Retinal pigment epithelial cell (primary cell): Measurements from ENCODE around the gene WASHC4.
"Not testable (repeated sequence)": the region's sequence is repeated elsewhere in the genome, so short reads cannot be mapped to it uniquely, and the experiment has no call there.

Experiments used
- DNase-seq: peaks from one replicate; pipeline ENCODE4 v3.0.0-alpha.2; 2010; ENCODE audit warnings: low read depth
- H3K4me3 ChIP-seq: 2 replicates; pipeline ENCODE4 v1.5.1; 2011; ENCODE audit warnings: mild to moderate bottlenecking, low read length, control low read depth, moderate library complexity
- TF ChIP-seq, protein P1 (sequence below): conservative IDR thresholded peaks from 2 replicates; pipeline ENCODE4 v1.5.1; 2011; ENCODE audit warnings: low read depth, low read length, control low read depth, inconsistent platforms

The WASHC4 gene

DNA sequence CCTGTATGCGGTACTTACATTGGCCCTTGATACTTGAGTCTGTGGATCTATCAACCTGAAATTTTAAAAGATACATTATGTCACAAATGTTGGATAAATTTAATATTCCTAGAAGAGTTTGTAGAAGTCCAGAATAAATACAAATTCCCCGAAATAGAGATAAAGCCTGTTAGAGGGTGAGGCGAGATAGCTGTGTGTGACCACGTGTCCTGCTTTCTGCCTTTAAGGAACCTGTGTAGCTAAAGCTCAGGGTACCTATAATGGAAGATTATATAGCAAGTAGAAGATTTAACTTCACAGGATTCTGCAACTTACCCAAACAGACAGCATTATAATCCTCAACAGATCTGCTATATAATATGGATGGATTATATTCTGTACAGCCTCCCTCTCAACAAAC lies 69.7 kb downstream of the WASHC4 start:
- TF ChIP-seq, protein P1, sequence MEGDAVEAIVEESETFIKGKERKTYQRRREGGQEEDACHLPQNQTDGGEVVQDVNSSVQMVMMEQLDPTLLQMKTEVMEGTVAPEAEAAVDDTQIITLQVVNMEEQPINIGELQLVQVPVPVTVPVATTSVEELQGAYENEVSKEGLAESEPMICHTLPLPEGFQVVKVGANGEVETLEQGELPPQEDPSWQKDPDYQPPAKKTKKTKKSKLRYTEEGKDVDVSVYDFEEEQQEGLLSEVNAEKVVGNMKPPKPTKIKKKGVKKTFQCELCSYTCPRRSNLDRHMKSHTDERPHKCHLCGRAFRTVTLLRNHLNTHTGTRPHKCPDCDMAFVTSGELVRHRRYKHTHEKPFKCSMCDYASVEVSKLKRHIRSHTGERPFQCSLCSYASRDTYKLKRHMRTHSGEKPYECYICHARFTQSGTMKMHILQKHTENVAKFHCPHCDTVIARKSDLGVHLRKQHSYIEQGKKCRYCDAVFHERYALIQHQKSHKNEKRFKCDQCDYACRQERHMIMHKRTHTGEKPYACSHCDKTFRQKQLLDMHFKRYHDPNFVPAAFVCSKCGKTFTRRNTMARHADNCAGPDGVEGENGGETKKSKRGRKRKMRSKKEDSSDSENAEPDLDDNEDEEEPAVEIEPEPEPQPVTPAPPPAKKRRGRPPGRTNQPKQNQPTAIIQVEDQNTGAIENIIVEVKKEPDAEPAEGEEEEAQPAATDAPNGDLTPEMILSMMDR = no peak
- no peak for DNase-seq
- no peak overlapping the region for H3K4me3 ChIP-seq

GRCh38 chr12:105179114-105179513 lies 71.6 kb downstream of the WASHC4 start:
- H3K4me3 ChIP-seq, DNase-seq: not testable (repeated sequence)

- H3K4me3 ChIP-seq, DNase-seq: not testable (repeated sequence)
Measured at GRCh38 chr12:105183406-105183805, 75.9 kb downstream of the WASHC4 start.

DNA sequence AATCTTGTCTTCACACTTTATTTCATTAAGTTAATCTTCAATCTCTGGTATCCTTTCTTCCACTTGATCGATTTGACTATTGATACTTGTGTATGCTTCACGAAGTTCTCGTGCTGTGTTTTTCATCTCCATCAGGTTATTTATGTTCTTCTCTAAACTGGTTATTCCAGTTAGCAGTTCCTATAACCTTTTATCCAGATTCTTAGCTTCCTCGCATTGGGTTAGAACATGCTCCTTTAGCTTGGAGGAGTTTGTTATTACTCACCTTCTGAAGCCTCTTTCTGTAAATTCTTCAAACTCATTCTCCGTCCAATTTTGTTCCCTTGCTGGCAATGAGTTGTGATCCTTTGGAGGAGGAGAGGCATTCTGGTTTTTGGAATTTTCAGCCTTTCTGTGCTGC lies 76.4 kb downstream of the WASHC4 start:
- DNase-seq, H3K4me3 ChIP-seq: not testable (repeated sequence)

DNA sequence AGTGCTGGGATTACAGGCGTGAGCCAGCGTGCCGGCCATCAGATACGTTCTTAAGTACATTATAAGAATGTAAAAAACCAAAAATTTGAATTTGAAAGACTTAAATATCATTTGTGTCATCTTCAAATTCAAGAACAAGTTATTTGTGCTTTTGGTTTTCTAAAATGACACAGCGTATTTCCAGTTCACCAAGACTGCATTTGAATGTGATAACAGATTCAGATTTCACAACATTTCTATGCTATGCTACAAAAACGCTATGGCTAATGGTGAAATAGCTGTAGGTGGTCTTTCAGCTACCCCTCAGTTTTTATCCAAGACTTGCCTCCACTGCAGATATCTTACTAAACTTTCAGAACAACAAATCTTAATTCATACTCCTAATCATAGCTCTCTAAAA lies 81.8 kb downstream of the WASHC4 start:
- no peak overlapping the region for H3K4me3 ChIP-seq
- TF ChIP-seq, protein P1 = no peak
- DNase-seq = no peak

DNA sequence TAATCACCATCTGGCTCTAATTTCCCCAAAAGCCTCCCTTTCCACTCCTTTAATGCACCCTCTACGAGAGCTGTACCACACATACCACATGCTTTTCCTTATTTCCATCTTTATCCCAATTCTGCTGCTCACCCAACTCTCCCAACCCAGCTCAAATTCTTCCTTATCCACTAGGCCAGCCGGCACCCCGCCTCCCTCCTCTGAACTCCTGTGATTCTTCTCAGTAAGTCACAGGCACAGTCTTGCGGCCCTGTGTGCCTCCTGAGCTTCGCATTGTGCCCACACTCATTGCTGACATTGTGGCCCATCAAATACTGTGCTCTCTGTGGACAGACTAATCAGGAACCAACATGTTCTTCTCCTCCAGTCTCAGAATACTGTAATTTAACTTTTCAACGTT lies 83.0 kb downstream of the WASHC4 start:
- H3K4me3 ChIP-seq = no peak overlapping the region
- TF ChIP-seq, protein P1 = no peak
- no peak for DNase-seq

DNA sequence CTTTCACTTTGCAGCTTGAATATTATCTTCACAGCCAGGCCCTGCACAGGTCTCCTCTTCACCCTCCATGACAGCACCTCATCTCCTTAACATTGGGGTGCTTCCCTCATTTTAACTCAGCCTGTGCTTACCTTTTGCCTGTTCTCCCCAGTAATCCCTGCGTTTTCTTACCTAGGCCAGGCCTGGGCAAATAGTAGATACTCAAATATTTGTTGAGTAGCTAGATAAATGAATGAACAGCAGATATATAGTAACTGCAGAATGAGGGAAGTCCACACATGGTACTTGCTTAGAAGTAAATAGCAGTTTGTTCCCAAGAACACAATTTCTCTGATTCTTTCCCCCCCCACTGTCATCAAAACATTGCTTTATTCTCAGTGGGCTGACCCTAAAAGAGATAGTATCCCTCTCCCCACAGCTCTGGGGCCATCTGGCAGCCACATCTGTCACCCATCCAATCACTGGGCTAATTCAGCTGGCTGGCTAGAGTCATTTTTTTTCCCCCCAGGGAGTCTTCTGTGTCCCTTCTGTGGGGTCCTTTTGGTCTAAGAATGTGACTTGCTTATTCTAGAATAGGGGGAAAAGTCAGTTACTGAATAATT lies 85.2 kb downstream of the WASHC4 start:
- H3K4me3 ChIP-seq = no peak overlapping the region
- no peak for DNase-seq
- TF ChIP-seq, protein P1 = no peak

DNA sequence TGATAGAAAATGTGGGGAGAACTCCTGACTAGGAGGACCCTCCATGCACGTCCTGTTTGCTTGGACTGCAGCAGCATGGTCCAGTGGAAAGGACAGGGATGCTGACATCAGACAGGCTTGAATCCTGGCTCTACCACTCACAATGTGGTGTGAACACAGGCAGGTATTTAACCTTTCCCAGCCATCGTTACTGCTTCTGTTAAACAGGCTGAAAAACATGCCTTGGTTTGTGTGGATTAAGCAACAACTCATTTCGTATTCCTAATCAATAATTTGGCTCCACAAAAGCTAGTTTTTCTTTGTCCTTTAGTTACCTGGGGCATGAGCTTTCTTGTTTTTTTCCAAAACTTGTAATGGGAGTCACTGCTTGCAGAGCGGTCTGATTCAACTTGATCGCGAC lies 87.4 kb downstream of the WASHC4 start:
- H3K4me3 ChIP-seq = no peak overlapping the region
- TF ChIP-seq, protein P1 = no peak
- DNase-seq = no peak

DNA sequence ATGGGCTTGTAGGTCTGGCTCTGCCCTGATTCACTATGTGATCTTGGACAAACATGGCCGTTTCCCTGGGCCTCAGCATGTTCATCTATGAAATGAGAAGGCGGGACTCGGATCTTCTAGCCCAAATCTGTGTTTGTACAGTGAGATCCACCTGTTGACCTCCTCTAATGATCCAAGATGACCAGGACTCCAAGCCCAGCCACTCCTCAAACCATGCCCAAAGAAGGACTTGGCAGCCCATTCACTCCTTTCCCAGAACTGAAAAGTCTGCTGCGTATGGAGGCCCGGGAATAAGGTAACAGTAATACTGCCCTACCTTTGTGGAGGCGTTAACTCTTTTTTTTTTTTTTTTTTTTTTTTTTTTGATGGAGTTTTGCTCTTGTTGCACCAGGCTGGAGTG lies 88.6 kb downstream of the WASHC4 start:
- TF ChIP-seq, protein P1 = no peak
- DNase-seq = no peak
- H3K4me3 ChIP-seq = no peak overlapping the region
